Measurements from ENCODE around the gene TLCD2.
"Not testable (repeated sequence)": the region's sequence is repeated elsewhere in the genome, so short reads cannot be mapped to it uniquely, and the experiment has no call there.

TLCD2 gene

GRCh38 chr17:1684378-1685189, 25.6 kb downstream of the TLCD2 start, which contains the start of gene PRPF8:
Gene PRPF8, minus strand, starts transcription at chr17:1684867. Its CDS starts 296 bp downstream, at chr17:1684571.
- peak; percentile 99 for DNase-seq

DNA sequence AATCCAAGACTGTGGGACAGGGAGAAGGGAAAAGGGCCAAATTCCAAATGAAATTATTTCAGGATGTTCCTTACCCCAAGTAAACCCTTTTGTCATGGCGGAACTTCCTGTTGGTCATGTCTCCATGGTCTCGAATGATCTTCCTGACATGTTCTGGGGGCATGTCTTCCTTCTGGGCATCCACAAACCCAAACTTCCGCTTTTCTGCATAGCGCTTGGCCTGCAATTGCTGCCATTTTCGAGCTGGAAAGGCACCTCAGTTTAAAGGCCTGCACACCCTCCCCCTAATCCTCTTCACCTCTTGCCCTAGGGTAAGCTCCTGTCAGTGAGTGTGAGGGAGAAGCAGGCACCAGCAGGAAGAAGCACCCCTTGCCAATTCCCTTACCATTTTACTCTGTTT, 26.7 kb downstream of the TLCD2 start:
- no peak for DNase-seq

GRCh38 chr17:1676401-1676800, 33.8 kb downstream of the TLCD2 start:
- DNase-seq, result no peak

DNA sequence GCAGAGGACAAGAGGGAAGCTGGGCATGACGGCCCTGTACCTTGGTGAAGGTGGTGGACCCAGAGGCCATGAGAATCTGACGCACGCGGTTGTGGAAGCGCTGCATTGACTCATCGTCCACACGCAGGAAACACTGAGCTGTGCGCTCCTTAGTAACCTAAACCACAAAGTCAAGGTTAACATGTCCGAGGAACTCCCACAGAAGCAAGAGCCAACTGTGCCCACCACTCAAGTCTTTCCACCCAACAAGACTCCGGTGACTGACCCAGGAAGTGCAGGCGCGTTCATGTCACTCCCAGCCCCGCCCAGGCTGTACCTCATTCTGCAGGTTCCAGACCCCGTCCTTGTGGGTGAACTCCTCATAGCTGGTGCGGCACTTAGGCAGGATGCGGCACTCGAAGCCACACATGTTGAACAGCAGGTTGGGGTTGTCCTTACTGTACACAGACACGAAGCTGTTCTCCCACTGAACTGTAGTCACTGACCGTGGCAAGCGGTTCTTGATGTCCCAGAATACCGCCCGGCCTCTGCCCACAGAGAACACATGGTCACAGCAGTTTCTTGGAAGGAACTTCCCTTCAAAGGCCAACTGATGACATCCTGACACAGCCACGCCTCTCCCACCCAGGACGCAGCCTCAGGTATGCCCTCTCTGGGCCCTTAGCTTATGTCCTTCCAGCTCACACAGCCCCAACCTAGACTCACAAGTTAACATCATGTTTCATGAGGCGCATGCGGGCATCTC, 37.0 kb downstream of the TLCD2 start:
- DNase-seq, result peak; percentile 19

- DNase-seq, result not testable (repeated sequence)
These were observed 46.2 kb downstream of the TLCD2 start for GRCh38 chr17:1663934-1664333.

- DNase-seq, result no peak
These were observed 49.1 kb downstream of the TLCD2 start for GRCh38 chr17:1661045-1661444.

GRCh38 chr17:1658100-1658499, 52.1 kb downstream of the TLCD2 start:
- no peak for DNase-seq

GRCh38 chr17:1653735-1654134, 56.4 kb downstream of the TLCD2 start:
- no peak for DNase-seq

DNA sequence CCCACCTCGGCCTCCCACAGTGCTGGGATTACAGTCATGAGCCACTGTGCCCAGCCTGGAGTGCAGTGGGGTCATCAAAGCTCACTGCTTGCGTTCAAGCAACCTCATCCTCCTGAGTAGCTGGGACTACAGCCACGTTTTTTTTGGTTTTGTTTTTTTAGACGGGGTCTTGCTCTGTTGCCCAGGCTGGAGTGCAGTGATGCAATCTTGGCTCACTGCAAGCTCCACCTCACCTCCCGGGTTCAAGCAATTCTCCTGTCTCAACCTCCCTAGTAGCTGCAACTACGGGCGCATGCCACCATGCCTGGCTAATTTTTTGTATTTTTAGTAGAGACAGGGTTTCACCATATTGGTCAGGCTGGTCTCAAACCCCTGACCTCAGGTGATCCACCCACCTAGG, 57.4 kb downstream of the TLCD2 start:
- DNase-seq, result not testable (repeated sequence)

Data from stimulated activated CD4-positive, alpha-beta T cell treated with anti-CD3 and anti-CD28 coated beads, Interleukin-15, amount 100 ng/mL, for 24 hours (primary cell).